OCI-LY7 (cell line): ENCODE results near the gene RECK. TPM values are rescaled to one million over a fixed set of nuclear protein-coding genes. Genes with fewer than 3 reads are reported as not detected.

Source experiments
- BruUV-seq: library from RNA; stranded (reverse); fragments of 400-500 nt; replicated peaks from 2 replicates; lab custom pipeline; 2021; lab: Mats Ljungman, UMichigan
- CTCF ChIA-PET: fragments of 300-600 bp; sonication (Branson Sonifier 250); formaldehyde crosslinking; loops from one replicate; lab custom pipeline; 2022; ENCODE audit warnings: antibody characterized with exemption; ENCODE audit not compliant: unreplicated experiment; lab: Charles Lee
- POLR2A ChIA-PET: fragments of 300-600 bp; sonication (Branson Sonifier 250); formaldehyde crosslinking; loops from one replicate; lab custom pipeline; 2022; ENCODE audit warnings: antibody characterized with exemption; lab: Charles Lee
- DNase-seq: peaks from one replicate; pipeline ENCODE4 v3.0.0-alpha.2; 2015; ENCODE audit warnings: low spot score
- H2AFZ ChIP-seq: fragments of 200-600 bp; sonication (generic), shearing (Covaris generic); 2 replicates; pipeline ENCODE4 v1.6.1; 2014; ENCODE audit warnings: mild to moderate bottlenecking, antibody characterized with exemption, low read length, moderate library complexity
- H3K27ac ChIP-seq: fragments of 200-600 bp; sonication (generic); 2 replicates; pipeline ENCODE4 v1.5.1; 2014; ENCODE audit warnings: mixed run types, low read depth, mild to moderate bottlenecking, moderate library complexity, low read length, inconsistent platforms; ENCODE audit not compliant: poor library complexity, severe bottlenecking
- H3K36me3 ChIP-seq: fragments of 200-600 bp; sonication (generic); 2 replicates; pipeline ENCODE4 v1.6.1; 2014; ENCODE audit warnings: mild to moderate bottlenecking, antibody characterized with exemption, low read length, moderate library complexity, mixed read lengths; ENCODE audit not compliant: insufficient read depth
- H3K4me1 ChIP-seq: fragments of 200-600 bp; sonication (generic); 2 replicates; pipeline ENCODE4 v1.5.1; 2014; ENCODE audit warnings: mild to moderate bottlenecking, low read length; ENCODE audit not compliant: insufficient read depth, poor library complexity, severe bottlenecking
- H3K4me2 ChIP-seq: fragments of 200-600 bp; sonication (generic); 2 replicates; pipeline ENCODE4 v1.6.1; 2014; ENCODE audit warnings: mild to moderate bottlenecking, low read length
- H3K4me3 ChIP-seq: fragments of 200-600 bp; sonication (generic); 2 replicates; pipeline ENCODE4 v1.5.1; 2014; ENCODE audit warnings: mild to moderate bottlenecking, low read depth, low read length; ENCODE audit not compliant: poor library complexity, severe bottlenecking
- H3K79me2 ChIP-seq: fragments of 200-600 bp; sonication (generic); 2 replicates; pipeline ENCODE4 v1.6.1; 2016; ENCODE audit warnings: low read depth, mild to moderate bottlenecking, low read length, moderate library complexity, mixed read lengths; ENCODE audit not compliant: insufficient read depth
- H3K9me2 ChIP-seq: fragments of 200-600 bp; sonication (generic); 2 replicates; pipeline ENCODE4 v1.6.1; 2016; ENCODE audit warnings: mild to moderate bottlenecking, low read length, mixed read lengths; ENCODE audit not compliant: insufficient read depth
- H3K9me3 ChIP-seq: fragments of 200-600 bp; sonication (generic); 2 replicates; pipeline ENCODE4 v1.6.1; 2014; ENCODE audit warnings: mild to moderate bottlenecking, mixed run types, low read length, mixed read lengths
- H4K20me1 ChIP-seq: fragments of 200-600 bp; sonication (generic); 2 replicates; pipeline ENCODE4 v1.6.1; 2014; ENCODE audit warnings: mild to moderate bottlenecking, antibody characterized with exemption, low read length, moderate library complexity, mixed read lengths; ENCODE audit not compliant: insufficient read depth
- CTCF ChIP-seq: fragments of 200-600 bp; sonication (generic); conservative IDR thresholded peaks from 2 replicates; pipeline ENCODE4 v1.5.1; 2014; ENCODE audit warnings: mild to moderate bottlenecking, antibody characterized with exemption, low read length, moderate library complexity, mixed read lengths
- EZH2phosphoT487 ChIP-seq: fragments of 200-600 bp; sonication (generic); IDR thresholded peaks from 2 replicates; pipeline ENCODE4 v1.6.1; 2018; ENCODE audit warnings: low read depth, borderline replicate concordance, mild to moderate bottlenecking, mixed run types, antibody characterized with exemption, low read length, moderate library complexity, mixed read lengths
- intact Hi-C: fragments of 100-400 bp; cut with micrococcal nuclease; formaldehyde crosslinking; loops from one replicate; pipeline ENCODE4 v1.10.0; 2022; ENCODE audit not compliant: unreplicated experiment
- total RNA-seq, 2 experiments: library from RNA; depleted of rRNA in 1 of 2; stranded (reverse); fragments of >200 nt in 1 of 2; shearing (Covaris generic) in 1 of 2; gene quantifications; 2 replicates each; pipeline ENCODE4 v1.2.3, GENCODE V29; 2014 to 2022

RECK gene
- total RNA-seq, 2 experiments from 2014 or later: 3.0 to 6.5 TPM

GRCh38 chr9:36121971-36122370 lies 85.3 kb downstream of the RECK start:
- no peak for DNase-seq
- CTCF ChIA-PET: no interaction called here

GRCh38 chr9:36123515-36123914 lies 86.8 kb downstream of the RECK start:
- Histone ChIP-seq H3K27ac (no peak overlapping the region), H3K79me2 (no peaks in the 10 kb centered on the region; the same call in 1 of the 2 replicates), H2AFZ (no peak overlapping the region), H4K20me1 (no peaks in the 10 kb centered on the region), H3K36me3 (no peaks in the 10 kb centered on the region), H3K4me3 (no peak overlapping the region), H3K4me2 (no peak overlapping the region), H3K4me1 (peaks cover 4% of the 10 kb centered on the region), H3K9me2 (no peaks in the 10 kb centered on the region), H3K9me3 (no peaks in the 10 kb centered on the region)
- intact Hi-C loops: no loop called here
- DNase-seq: no peak
- ChIA-PET CTCF (no interaction called here), POLR2A (interaction anchor here (0.7 to 1.3 kb wide), 4 partner anchors 12 to 66 kb away, joined by 3 to 4 read pairs (median 4); no protein-coding TSS in a partner anchor)
- TF ChIP-seq CTCF (no peak), EZH2phosphoT487 (no peak)
- BruUV-seq: no TSS peak

More at GRCh38 chr9:36121971-36122370, 85.3 kb downstream of the RECK start:
- POLR2A ChIA-PET: no interaction called here
- Histone ChIP-seq H2AFZ (no peak overlapping the region), H3K4me2 (no peak overlapping the region), H3K36me3 (no peaks in the 10 kb centered on the region), H3K27ac (no peak overlapping the region), H3K4me1 (no peaks in the 10 kb centered on the region), H3K79me2 (no peaks in the 10 kb centered on the region; the same call in 1 of the 2 replicates), H4K20me1 (no peaks in the 10 kb centered on the region), H3K4me3 (no peak overlapping the region), H3K9me2 (no peaks in the 10 kb centered on the region), H3K9me3 (no peaks in the 10 kb centered on the region)
- intact Hi-C loops: no loop called here
- BruUV-seq: no TSS peak
- TF ChIP-seq EZH2phosphoT487 (no peak), CTCF (no peak)

GRCh38 chr9:36125062-36125855 lies 88.5 kb downstream of the RECK start:
- H2AFZ ChIP-seq: no peak overlapping the region

More at GRCh38 chr9:36125062-36125855, 88.5 kb downstream of the RECK start:
- Histone ChIP-seq H4K20me1 (no peaks in the 10 kb centered on the region), H3K9me2 (no peaks in the 10 kb centered on the region), H3K79me2 (no peaks in the 10 kb centered on the region; the same call in 1 of the 2 replicates), H3K4me2 (no peak overlapping the region), H3K4me1 (peaks cover 4% of the 10 kb centered on the region), H3K36me3 (no peaks in the 10 kb centered on the region), H3K9me3 (no peaks in the 10 kb centered on the region), H3K4me3 (no peak overlapping the region), H3K27ac (no peak overlapping the region)
- intact Hi-C loops: no loop called here
- TF ChIP-seq EZH2phosphoT487 (no peak), CTCF (no peak)
- no TSS peak for BruUV-seq
- POLR2A ChIA-PET: interaction anchor here (1.2 kb wide), 1 partner anchor 23 kb away, joined by 4 read pairs; no protein-coding TSS in a partner anchor
- no peak for DNase-seq
- CTCF ChIA-PET: no interaction called here
